MM.1S (cell line): ENCODE data around the gene COL28A1.

Experiments used
- DNase-seq: peaks from one replicate; pipeline ENCODE4 v3.0.0-alpha.2; 2015
- H2AFZ ChIP-seq: fragments of 300-600 bp; sonication (generic); 2 replicates; pipeline ENCODE4 v1.6.0; 2016; ENCODE audit warnings: antibody characterized with exemption, low read length
- H3F3A ChIP-seq: fragments of 300-600 bp; sonication (generic); 2 replicates; pipeline ENCODE4 v1.6.1; 2016; ENCODE audit warnings: mild to moderate bottlenecking, antibody characterized with exemption, low read length, moderate library complexity, mixed read lengths; ENCODE audit not compliant: insufficient read depth
- H3K27ac ChIP-seq: fragments of 300-600 bp; sonication (generic); 2 replicates; pipeline ENCODE4 v1.5.1; 2016; ENCODE audit warnings: mild to moderate bottlenecking, low read length
- H3K27me3 ChIP-seq: fragments of 300-600 bp; sonication (generic); replicated peaks from 2 replicates; pipeline ENCODE4 v1.6.0; 2016; ENCODE audit warnings: low read length; ENCODE audit not compliant: insufficient read depth
- H3K36me3 ChIP-seq: fragments of 300-600 bp; sonication (generic); replicated peaks from 2 replicates; pipeline ENCODE4 v1.6.1; 2016; ENCODE audit warnings: mild to moderate bottlenecking, low read length, mixed read lengths; ENCODE audit not compliant: insufficient read depth
- H3K4me1 ChIP-seq: fragments of 300-600 bp; sonication (generic); 2 replicates; pipeline ENCODE4 v1.6.1; 2016; ENCODE audit warnings: low read length, mixed read lengths
- H3K4me2 ChIP-seq: fragments of 300-600 bp; sonication (generic); 2 replicates; pipeline ENCODE4 v1.6.0; 2016; ENCODE audit warnings: low read depth, low read length
- H3K4me3 ChIP-seq: fragments of 300-600 bp; sonication (generic); 2 replicates; pipeline ENCODE4 v1.5.1; 2016; ENCODE audit warnings: low read length, mixed read lengths
- H3K79me2 ChIP-seq: fragments of 300-600 bp; sonication (generic); 2 replicates; pipeline ENCODE4 v1.6.1; 2016; ENCODE audit warnings: mixed run types, low read length, mixed read lengths
- H3K9ac ChIP-seq: fragments of 300-600 bp; sonication (generic); 2 replicates; pipeline ENCODE4 v1.6.1; 2016; ENCODE audit warnings: low read length, mixed read lengths
- H3K9me2 ChIP-seq: fragments of 300-600 bp; sonication (generic); replicated peaks from 2 replicates; pipeline ENCODE4 v1.6.1; 2016; ENCODE audit warnings: mild to moderate bottlenecking, low read length, mixed read lengths; ENCODE audit not compliant: insufficient read depth
- H3K9me3 ChIP-seq: fragments of 300-600 bp; sonication (generic); replicated peaks from 2 replicates; pipeline ENCODE4 v1.6.1; 2016; ENCODE audit warnings: mild to moderate bottlenecking, low read length, mixed read lengths; ENCODE audit not compliant: insufficient read depth
- H4K20me1 ChIP-seq: fragments of 300-600 bp; sonication (generic); 2 replicates; pipeline ENCODE4 v1.6.1; 2016; ENCODE audit warnings: mild to moderate bottlenecking, low read length, moderate library complexity, mixed read lengths; ENCODE audit not compliant: insufficient read depth
- EZH2 ChIP-seq: fragments of 300-600 bp; sonication (generic); optimal IDR thresholded peaks from 2 replicates; pipeline ENCODE3; 2017; ENCODE audit warnings: low read depth, mild to moderate bottlenecking, antibody characterized with exemption, low read length, mixed read lengths
- EZH2phosphoT487 ChIP-seq: fragments of 300-600 bp; sonication (generic); IDR thresholded peaks from 2 replicates; pipeline ENCODE4 v1.6.1; 2018; ENCODE audit warnings: antibody characterized with exemption, low read length
- TF ChIP-seq, protein P1 (sequence below): fragments of 300-600 bp; sonication (generic); IDR thresholded peaks from 2 replicates; pipeline ENCODE4 v1.5.1; 2016; ENCODE audit warnings: antibody characterized with exemption, low read length, mixed read lengths

Gene COL28A1

DNA sequence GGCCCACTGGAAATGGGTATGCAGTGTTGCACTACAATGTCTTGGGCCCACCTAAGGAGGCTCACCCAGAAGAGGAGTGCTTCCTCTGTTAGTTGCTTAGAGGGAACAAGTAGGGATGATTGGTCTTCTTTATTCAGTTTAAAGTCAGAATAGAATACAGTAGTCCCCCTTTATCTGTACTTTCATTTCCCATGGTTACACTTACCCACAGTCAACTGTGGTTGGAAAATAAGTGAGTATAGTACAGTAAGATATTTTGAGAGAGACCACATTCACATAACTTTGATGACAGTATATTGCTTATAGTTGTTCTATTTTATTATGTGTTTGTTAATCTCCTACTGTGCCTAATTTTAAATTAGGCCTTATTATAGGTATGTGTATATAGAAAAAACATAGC lies 151.4 kb downstream of the COL28A1 start:
- H3K4me3 ChIP-seq: no peak overlapping the region
- H4K20me1 ChIP-seq: no peaks in the 10 kb centered on the region
- no peaks in the 10 kb centered on the region for H3K9me3 ChIP-seq
- no peak overlapping the region for H3K9ac ChIP-seq
- H2AFZ ChIP-seq: no peak overlapping the region
- no peaks in the 10 kb centered on the region for H3K36me3 ChIP-seq
- H3K27ac ChIP-seq: no peak overlapping the region
- DNase-seq: no peak
- H3F3A ChIP-seq: no peaks in the 10 kb centered on the region
- no peak for TF ChIP-seq EZH2phosphoT487
- no peak for TF ChIP-seq EZH2
- TF ChIP-seq, protein P1, sequence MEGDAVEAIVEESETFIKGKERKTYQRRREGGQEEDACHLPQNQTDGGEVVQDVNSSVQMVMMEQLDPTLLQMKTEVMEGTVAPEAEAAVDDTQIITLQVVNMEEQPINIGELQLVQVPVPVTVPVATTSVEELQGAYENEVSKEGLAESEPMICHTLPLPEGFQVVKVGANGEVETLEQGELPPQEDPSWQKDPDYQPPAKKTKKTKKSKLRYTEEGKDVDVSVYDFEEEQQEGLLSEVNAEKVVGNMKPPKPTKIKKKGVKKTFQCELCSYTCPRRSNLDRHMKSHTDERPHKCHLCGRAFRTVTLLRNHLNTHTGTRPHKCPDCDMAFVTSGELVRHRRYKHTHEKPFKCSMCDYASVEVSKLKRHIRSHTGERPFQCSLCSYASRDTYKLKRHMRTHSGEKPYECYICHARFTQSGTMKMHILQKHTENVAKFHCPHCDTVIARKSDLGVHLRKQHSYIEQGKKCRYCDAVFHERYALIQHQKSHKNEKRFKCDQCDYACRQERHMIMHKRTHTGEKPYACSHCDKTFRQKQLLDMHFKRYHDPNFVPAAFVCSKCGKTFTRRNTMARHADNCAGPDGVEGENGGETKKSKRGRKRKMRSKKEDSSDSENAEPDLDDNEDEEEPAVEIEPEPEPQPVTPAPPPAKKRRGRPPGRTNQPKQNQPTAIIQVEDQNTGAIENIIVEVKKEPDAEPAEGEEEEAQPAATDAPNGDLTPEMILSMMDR: no peak
- H3K9me2 ChIP-seq: no peaks in the 10 kb centered on the region
- H3K27me3 ChIP-seq: no peaks in the 10 kb centered on the region
- no peaks in the 10 kb centered on the region for H3K4me1 ChIP-seq
- no peak overlapping the region for H3K4me2 ChIP-seq
- no peaks in the 10 kb centered on the region for H3K79me2 ChIP-seq

DNA sequence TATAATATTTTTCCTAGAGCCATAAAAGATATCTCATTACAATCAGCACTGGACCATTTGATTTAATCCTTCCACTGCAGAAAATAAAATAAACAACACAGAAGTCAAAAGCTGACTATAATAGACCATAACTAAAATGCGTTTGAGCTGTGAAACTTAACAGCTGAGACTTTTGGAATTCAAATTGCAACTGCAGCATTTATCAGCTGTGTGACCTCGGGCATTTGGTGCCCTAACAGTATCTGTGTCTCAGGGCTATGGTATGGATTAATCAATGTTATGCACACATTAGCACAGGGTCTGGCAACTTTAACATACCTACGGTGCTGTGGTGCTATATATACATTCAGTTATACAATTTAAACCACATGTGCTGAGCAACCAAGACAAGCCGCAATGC lies 160.1 kb downstream of the COL28A1 start:
- TF ChIP-seq EZH2phosphoT487: no peak
- no peak for TF ChIP-seq EZH2
- TF ChIP-seq, protein P1: no peak
- Histone ChIP-seq H3K79me2 (no peaks in the 10 kb centered on the region), H3K27me3 (no peaks in the 10 kb centered on the region), H3K9me3 (no peaks in the 10 kb centered on the region), H3K4me3 (no peak overlapping the region), H3K9ac (no peak overlapping the region), H3F3A (no peaks in the 10 kb centered on the region), H4K20me1 (no peaks in the 10 kb centered on the region), H3K36me3 (no peaks in the 10 kb centered on the region), H3K4me2 (no peak overlapping the region), H2AFZ (no peak overlapping the region), H3K27ac (no peak overlapping the region), H3K4me1 (no peaks in the 10 kb centered on the region), H3K9me2 (no peaks in the 10 kb centered on the region)
- no peak for DNase-seq

DNA sequence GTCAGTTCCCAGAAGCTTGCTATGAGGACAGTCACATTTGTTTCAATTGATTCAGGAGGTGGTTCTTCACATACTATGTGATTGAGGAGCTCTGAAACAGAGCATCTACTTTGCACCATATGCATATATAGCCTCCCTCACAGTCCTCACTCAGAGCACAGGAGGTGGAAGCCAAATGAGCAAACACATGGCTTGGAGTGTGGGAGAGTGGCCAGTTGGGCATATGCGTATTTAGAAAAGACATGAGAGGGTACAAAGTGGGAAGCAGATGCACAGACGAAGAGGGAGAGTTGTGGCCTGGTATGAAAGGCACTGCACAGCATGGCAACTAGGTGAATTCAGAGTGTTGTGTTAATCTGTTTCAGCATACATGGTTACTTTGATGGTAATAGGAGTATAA lies 165.6 kb downstream of the COL28A1 start:
- TF ChIP-seq EZH2phosphoT487 (no peak), EZH2 (no peak)
- TF ChIP-seq, protein P1: no peak
- no peaks in the 10 kb centered on the region for H3K9me3 ChIP-seq
- H2AFZ ChIP-seq: no peak overlapping the region
- H4K20me1 ChIP-seq: no peaks in the 10 kb centered on the region
- H3K27ac ChIP-seq: no peak overlapping the region
- no peak overlapping the region for H3K4me2 ChIP-seq
- no peaks in the 10 kb centered on the region for H3K27me3 ChIP-seq
- H3F3A ChIP-seq: no peaks in the 10 kb centered on the region
- no peak overlapping the region for H3K4me3 ChIP-seq
- H3K4me1 ChIP-seq: no peaks in the 10 kb centered on the region
- no peaks in the 10 kb centered on the region for H3K9me2 ChIP-seq
- no peak for DNase-seq
- H3K79me2 ChIP-seq: no peaks in the 10 kb centered on the region
- no peaks in the 10 kb centered on the region for H3K36me3 ChIP-seq
- no peak overlapping the region for H3K9ac ChIP-seq
